IMR-90 (cell line): ENCODE results near the gene NSD2. TPM values are rescaled to one million over a fixed set of nuclear protein-coding genes. Genes with fewer than 3 reads are reported as not detected.

ENCODE experiments used
- ATAC-seq: fragments of 200-7000 bp; cut with Tn5 transposase; 2 replicates; pipeline ENCODE4 v1.9.1; 2020; ENCODE audit warnings: low read depth, mild to moderate bottlenecking, moderate library complexity
- BruUV-seq: library from RNA; stranded (reverse); fragments of 400-500 nt; replicated peaks from 2 replicates; lab custom pipeline; 2021; lab: Mats Ljungman, UMichigan
- CTCF ChIA-PET: fragments of 300-600 bp; formaldehyde crosslinking; extraction: SDS; loops from one replicate; lab custom pipeline; 2021; ENCODE audit warnings: antibody characterized with exemption; lab: Yijun Ruan, JAX
- POLR2A ChIA-PET: fragments of 300-600 bp; sonication (Branson Sonifier 250); formaldehyde crosslinking; loops from one replicate; lab custom pipeline; 2022; ENCODE audit warnings: antibody characterized with exemption; ENCODE audit not compliant: unreplicated experiment; lab: Charles Lee
- DNase-seq: peaks from one replicate; pipeline ENCODE4 v3.0.0; 2013
- H2AFZ ChIP-seq: replicated peaks from 2 replicates; pipeline ENCODE3; 2013; ENCODE audit warnings: low read length, mild to moderate bottlenecking; ENCODE audit not compliant: poor library complexity
- H2AK5ac ChIP-seq: 2 replicates; pipeline ENCODE4 v1.6.1; 2013; ENCODE audit warnings: low read depth, low read length, inconsistent platforms
- H2AK9ac ChIP-seq: replicated peaks from 2 replicates; pipeline ENCODE3; 2013; ENCODE audit warnings: mild to moderate bottlenecking, low read depth, low read length, moderate library complexity; ENCODE audit not compliant: poor library complexity
- H2BK120ac ChIP-seq: 2 replicates; pipeline ENCODE4 v1.6.1; 2013; ENCODE audit warnings: low read depth, low read length, inconsistent platforms
- H2BK15ac ChIP-seq: 3 replicates; pipeline ENCODE4 v1.6.1; 2013; ENCODE audit warnings: low read depth, low read length, inconsistent platforms
- H2BK20ac ChIP-seq: 2 replicates; pipeline ENCODE4 v1.6.1; 2013; ENCODE audit warnings: low read depth, mild to moderate bottlenecking, inconsistent platforms, low read length, moderate library complexity
- H2BK5ac ChIP-seq: 2 replicates; pipeline ENCODE4 v1.6.1; 2013; ENCODE audit warnings: mild to moderate bottlenecking, low read depth, low read length, inconsistent platforms; ENCODE audit not compliant: poor library complexity, severe bottlenecking
- H3K14ac ChIP-seq: replicated peaks from 2 replicates; pipeline ENCODE4 v1.6.1; 2013; ENCODE audit warnings: low read depth, low read length, inconsistent platforms
- H3K18ac ChIP-seq: 2 replicates; pipeline ENCODE4 v1.6.1; 2013; ENCODE audit warnings: low read depth, low read length, control low read depth
- H3K23ac ChIP-seq: 2 replicates; pipeline ENCODE4 v1.6.1; 2013; ENCODE audit warnings: low read depth, low read length, inconsistent platforms
- H3K27ac ChIP-seq: 2 replicates; pipeline ENCODE4 v1.5.1; 2013; ENCODE audit warnings: mild to moderate bottlenecking, control low read depth, low read length; ENCODE audit not compliant: insufficient read depth
- H3K27me3 ChIP-seq: 2 replicates; pipeline ENCODE4 v1.6.1; 2013; ENCODE audit warnings: low read length; ENCODE audit not compliant: control insufficient read depth, insufficient read depth
- H3K36me3 ChIP-seq: 2 replicates; pipeline ENCODE4 v1.6.1; 2013; ENCODE audit warnings: low read length, mixed read lengths; ENCODE audit not compliant: control insufficient read depth, insufficient read depth
- H3K4ac ChIP-seq: 2 replicates; pipeline ENCODE4 v1.6.1; 2013; ENCODE audit warnings: low read depth, low read length, inconsistent platforms
- H3K4me1 ChIP-seq: 2 replicates; pipeline ENCODE4 v1.6.1; 2013; ENCODE audit warnings: low read length, mixed read lengths; ENCODE audit not compliant: control insufficient read depth, insufficient read depth
- H3K4me2 ChIP-seq: 2 replicates; pipeline ENCODE4 v1.6.1; 2013; ENCODE audit warnings: low read depth, mild to moderate bottlenecking, control low read depth, low read length, moderate library complexity
- H3K4me3 ChIP-seq: 2 replicates; pipeline ENCODE4 v1.5.1; 2013; ENCODE audit warnings: low read depth, mild to moderate bottlenecking, control low read depth, low read length, moderate library complexity; ENCODE audit not compliant: insufficient read depth
- H3K56ac ChIP-seq: 2 replicates; pipeline ENCODE4 v1.6.1; 2013; ENCODE audit warnings: low read length, inconsistent platforms; ENCODE audit not compliant: insufficient read depth; ENCODE audit errors: extremely low read depth
- H3K79me1 ChIP-seq, 2 experiments: 2 replicates each; pipeline ENCODE4 v1.6.1; 2013; ENCODE audit warnings: low read length in 2 of 2, inconsistent platforms in 1 of 2, low read depth in 1 of 2
- H3K9ac ChIP-seq: 2 replicates; pipeline ENCODE4 v1.6.1; 2013; ENCODE audit warnings: low read depth, low read length, control low read depth
- H3K9me1 ChIP-seq: 2 replicates; pipeline ENCODE4 v1.6.1; 2013; ENCODE audit warnings: low read length, inconsistent platforms; ENCODE audit not compliant: insufficient read depth
- H3K9me3 ChIP-seq: 2 replicates; pipeline ENCODE4 v1.6.1; 2013; ENCODE audit warnings: low read length; ENCODE audit not compliant: control insufficient read depth, insufficient read depth
- H4K20me1 ChIP-seq: 2 replicates; pipeline ENCODE4 v1.6.1; 2013; ENCODE audit warnings: low read length, inconsistent platforms; ENCODE audit not compliant: insufficient read depth
- H4K5ac ChIP-seq: 2 replicates; pipeline ENCODE4 v1.6.1; 2013; ENCODE audit warnings: mild to moderate bottlenecking, low read depth, low read length, control low read depth
- H4K8ac ChIP-seq, 2 experiments: 2 replicates each; pipeline ENCODE4 v1.6.1; 2013; ENCODE audit warnings: low read depth in 2 of 2, low read length in 2 of 2, control low read depth in 1 of 2, inconsistent platforms in 1 of 2
- H4K91ac ChIP-seq: 2 replicates; pipeline ENCODE4 v1.6.1; 2013; ENCODE audit warnings: low read depth, low read length, inconsistent platforms; ENCODE audit not compliant: insufficient read depth
- BHLHE40 ChIP-seq: fragments of 150-350 bp; IDR thresholded peaks from 2 replicates; pipeline ENCODE4 v1.6.1; 2016; ENCODE audit warnings: mild to moderate bottlenecking, low read depth, low read length
- CHD1 ChIP-seq: IDR thresholded peaks from 2 replicates; pipeline ENCODE4 v1.6.1; 2012; ENCODE audit warnings: low read depth, low read length, improper control_type of control experiment
- MXI1 ChIP-seq: IDR thresholded peaks from 2 replicates; pipeline ENCODE4 v1.6.1; 2012; ENCODE audit warnings: low read depth, mild to moderate bottlenecking, low read length, moderate library complexity, borderline replicate concordance
- RFX5 ChIP-seq: IDR thresholded peaks from 2 replicates; pipeline ENCODE4 v1.8.0; 2012; ENCODE audit warnings: low read depth, mild to moderate bottlenecking, low read length, moderate library complexity
- WGBS, 2 experiments: methylation state at CpG; one replicate each; pipeline versions ENCODE4 v1.1.5 to v1.1.7; 2013; ENCODE audit warnings: missing lambda C conversion rate in 2 of 2; ENCODE audit not compliant: insufficient read length in 1 of 2; ENCODE audit errors: extremely low coverage in 2 of 2; 5-methylcytosine and 5-hydroxymethylcytosine counted together
- dilution Hi-C: fragments of 300-500 bp; cut with HindIII; formaldehyde crosslinking; loops from one replicate; pipeline ENCODE4 v1.14.3; 2018; ENCODE audit warnings: low sequenced_read_pairs; ENCODE audit not compliant: unreplicated experiment
- in situ Hi-C: fragments of 300-500 bp; cut with MboI; formaldehyde crosslinking; loops from 3 replicates; pipeline ENCODE4 v1.14.3; 2019; ENCODE audit warnings: low sequenced_read_pairs, inconsistent platforms, mixed read lengths
- intact Hi-C: fragments of 100-400 bp; cut with micrococcal nuclease; formaldehyde crosslinking; loops from 2 replicates; pipeline ENCODE4 v1.10.0; 2022
- polyA plus RNA-seq, 3 experiments: library from polyadenylated mRNA; depleted of rRNA; stranded (reverse); fragments of >200 nt; gene quantifications; 2 replicates each; pipeline ENCODE4 v1.2.3, GENCODE V29; 2012; ENCODE audit warnings: low replicate concordance in 1 of 3
- total RNA-seq: library from RNA; depleted of rRNA; stranded (reverse); fragments of >200 nt; gene quantifications from 2 replicates; pipeline ENCODE4 v1.2.3, GENCODE V29; 2012

The NSD2 gene
- total and polyA plus RNA-seq, 2 of the 4 experiments (the other 2 are of a cell fraction) = 35.9 to 68.1 TPM

GRCh38 chr4:1985294-1985693 lies 114.1 kb downstream of the NSD2 start:
- H2AFZ ChIP-seq = no peak overlapping the region
- H2BK5ac ChIP-seq = no peak overlapping the region
- H2AK9ac ChIP-seq = no peak overlapping the region
- H3K27me3 ChIP-seq = no peaks in the 10 kb centered on the region
- H3K18ac ChIP-seq = no peak overlapping the region
- DNase-seq (no peak), ATAC-seq (no peak)
- no peak overlapping the region for H3K4me3 ChIP-seq
- peaks cover 81% of the 10 kb centered on the region for H3K36me3 ChIP-seq
- CTCF ChIA-PET = interaction anchor here (0.6 kb wide), 1 partner anchor 25 kb away, joined by 5 read pairs; no protein-coding TSS in a partner anchor
- no peak for TF ChIP-seq BHLHE40
- no peak for TF ChIP-seq RFX5
- TF ChIP-seq MXI1 = no peak
- TF ChIP-seq CHD1 = no peak
- no peak overlapping the region for H2BK20ac ChIP-seq
- 97% methylated on average over 7 of the region's 14 CpGs; no CpG with 5 or more reads in 1 of the 2 experiments for WGBS, 2 experiments
- no peak overlapping the region for H4K5ac ChIP-seq
- no peak overlapping the region for H3K56ac ChIP-seq
- H4K91ac ChIP-seq = no peak overlapping the region
- no peak overlapping the region for H2BK15ac ChIP-seq
- H2AK5ac ChIP-seq = no peak overlapping the region
- H4K8ac ChIP-seq = no peak overlapping the region
- peaks cover 2% of the 10 kb centered on the region; the same call in 1 of the 2 replicates for H3K9me1 ChIP-seq
- in situ Hi-C loops = no loop called here
- no peak overlapping the region for H3K14ac ChIP-seq
- no TSS peak for BruUV-seq
- no peak overlapping the region for H3K27ac ChIP-seq
- peaks cover 0 to 14% of the 10 kb centered on the region in 2 experiments; a peak in 2 of 4 replicates for H3K79me1 ChIP-seq
- POLR2A ChIA-PET = no interaction called here
- dilution Hi-C loops = no loop called here
- no peak overlapping the region for H2BK120ac ChIP-seq
- H3K4me1 ChIP-seq = no peaks in the 10 kb centered on the region
- no peaks in the 10 kb centered on the region for H3K9me3 ChIP-seq
- no peak overlapping the region for H3K9ac ChIP-seq
- no peak overlapping the region for H3K4me2 ChIP-seq
- no peak overlapping the region for H3K23ac ChIP-seq
- H3K4ac ChIP-seq = no peak overlapping the region
- H4K20me1 ChIP-seq = peaks cover 8% of the 10 kb centered on the region
- intact Hi-C loops = no loop called here
